ENCODE measurements around the gene EPB41. TPM values are rescaled to one million over a fixed set of nuclear protein-coding genes. Genes with fewer than 3 reads are reported as not detected.
"Not testable (repeated sequence)": the region's sequence is repeated elsewhere in the genome, so short reads cannot be mapped to it uniquely, and the experiment has no call there.

Gene EPB41
- total RNA-seq, 1 donor from 2014 or later, result 37.6 TPM

GRCh38 chr1:28936528-28936927, 22.2 kb downstream of the EPB41 start:
- Histone ChIP-seq H3K9ac (ENCODE audit: low read depth in 1 of 3, low read length in 3 of 3) (no peak overlapping the region), H3K4me3 (ENCODE audit: low read length in 3 of 3) (no peak overlapping the region), H3K4me1 (ENCODE audit: control insufficient read depth in 3 of 3, insufficient read depth in 3 of 3, low read length in 3 of 3) (peaks cover 0 to 4% (median 3%) of the 10 kb centered on the region in 3 donors), H3K9me3 (ENCODE audit: control insufficient read depth in 3 of 3, low read length in 3 of 3) (no peaks in the 10 kb centered on the region), H3K27ac (ENCODE audit: low read depth, low read length) (no peak overlapping the region), H3K27me3 (ENCODE audit: control insufficient read depth in 3 of 3, insufficient read depth in 3 of 3, low read length in 3 of 3) (no peaks in the 10 kb centered on the region), H3K36me3 (ENCODE audit: control insufficient read depth in 3 of 3, insufficient read depth in 3 of 3, low read length in 3 of 3) (no peaks in the 10 kb centered on the region)

- not testable (repeated sequence) for H3K36me3 ChIP-seq (ENCODE audit: control insufficient read depth in 3 of 3, insufficient read depth in 3 of 3, low read length in 3 of 3); H3K4me3 ChIP-seq (ENCODE audit: low read length in 3 of 3); H3K4me1 ChIP-seq (ENCODE audit: control insufficient read depth in 3 of 3, insufficient read depth in 3 of 3, low read length in 3 of 3); H3K27me3 ChIP-seq (ENCODE audit: control insufficient read depth in 3 of 3, insufficient read depth in 3 of 3, low read length in 3 of 3); H3K27ac ChIP-seq (ENCODE audit: low read depth, low read length); H3K9ac ChIP-seq (ENCODE audit: low read depth in 1 of 3, low read length in 3 of 3); H3K9me3 ChIP-seq (ENCODE audit: control insufficient read depth in 3 of 3, low read length in 3 of 3)
Measured at GRCh38 chr1:28943581-28943980, 29.2 kb downstream of the EPB41 start.

- Histone ChIP-seq H3K4me1 (ENCODE audit: control insufficient read depth in 3 of 3, insufficient read depth in 3 of 3, low read length in 3 of 3) (no peaks in the 10 kb centered on the region), H3K36me3 (ENCODE audit: control insufficient read depth in 3 of 3, insufficient read depth in 3 of 3, low read length in 3 of 3) (no peaks in the 10 kb centered on the region), H3K27ac (ENCODE audit: low read depth, low read length) (no peak overlapping the region), H3K9ac (ENCODE audit: low read depth in 1 of 3, low read length in 3 of 3) (no peak overlapping the region), H3K9me3 (ENCODE audit: control insufficient read depth in 3 of 3, low read length in 3 of 3) (no peaks in the 10 kb centered on the region), H3K4me3 (ENCODE audit: low read length in 3 of 3) (no peak overlapping the region), H3K27me3 (ENCODE audit: control insufficient read depth in 3 of 3, insufficient read depth in 3 of 3, low read length in 3 of 3) (no peaks in the 10 kb centered on the region)
Measured at GRCh38 chr1:28950006-28950405, 35.6 kb downstream of the EPB41 start.

GRCh38 chr1:28950449-28950848, 36.1 kb downstream of the EPB41 start:
- H3K9ac ChIP-seq (ENCODE audit: low read depth in 1 of 3, low read length in 3 of 3), result no peak overlapping the region

GRCh38 chr1:28954126-28954726, 39.9 kb downstream of the EPB41 start:
- Histone ChIP-seq H3K4me1 (ENCODE audit: control insufficient read depth in 3 of 3, insufficient read depth in 3 of 3, low read length in 3 of 3) (no peaks in the 10 kb centered on the region), H3K9ac (ENCODE audit: low read depth in 1 of 3, low read length in 3 of 3) (no peak overlapping the region), H3K27me3 (ENCODE audit: control insufficient read depth in 3 of 3, insufficient read depth in 3 of 3, low read length in 3 of 3) (no peaks in the 10 kb centered on the region), H3K27ac (ENCODE audit: low read depth, low read length) (no peak overlapping the region), H3K4me3 (ENCODE audit: low read length in 3 of 3) (no peak overlapping the region), H3K36me3 (ENCODE audit: control insufficient read depth in 3 of 3, insufficient read depth in 3 of 3, low read length in 3 of 3) (no peaks in the 10 kb centered on the region), H3K9me3 (ENCODE audit: control insufficient read depth in 3 of 3, low read length in 3 of 3) (no peaks in the 10 kb centered on the region)

More at GRCh38 chr1:28950449-28950848, 36.1 kb downstream of the EPB41 start:
- H3K36me3 ChIP-seq (ENCODE audit: control insufficient read depth in 3 of 3, insufficient read depth in 3 of 3, low read length in 3 of 3), result no peaks in the 10 kb centered on the region
- no peak overlapping the region for H3K4me3 ChIP-seq (ENCODE audit: low read length in 3 of 3)
- no peaks in the 10 kb centered on the region for H3K4me1 ChIP-seq (ENCODE audit: control insufficient read depth in 3 of 3, insufficient read depth in 3 of 3, low read length in 3 of 3)
- H3K9me3 ChIP-seq (ENCODE audit: control insufficient read depth in 3 of 3, low read length in 3 of 3), result no peaks in the 10 kb centered on the region
- H3K27ac ChIP-seq (ENCODE audit: low read depth, low read length), result no peak overlapping the region
- no peaks in the 10 kb centered on the region for H3K27me3 ChIP-seq (ENCODE audit: control insufficient read depth in 3 of 3, insufficient read depth in 3 of 3, low read length in 3 of 3)

- Histone ChIP-seq H3K9ac (ENCODE audit: low read depth in 1 of 3, low read length in 3 of 3) (no peak overlapping the region), H3K9me3 (ENCODE audit: control insufficient read depth in 3 of 3, low read length in 3 of 3) (no peaks in the 10 kb centered on the region), H3K4me1 (ENCODE audit: control insufficient read depth in 3 of 3, insufficient read depth in 3 of 3, low read length in 3 of 3) (no peaks in the 10 kb centered on the region), H3K4me3 (ENCODE audit: low read length in 3 of 3) (no peak overlapping the region), H3K27me3 (ENCODE audit: control insufficient read depth in 3 of 3, insufficient read depth in 3 of 3, low read length in 3 of 3) (no peaks in the 10 kb centered on the region), H3K27ac (ENCODE audit: low read depth, low read length) (no peak overlapping the region), H3K36me3 (ENCODE audit: control insufficient read depth in 3 of 3, insufficient read depth in 3 of 3, low read length in 3 of 3) (no peaks in the 10 kb centered on the region)
Measured at GRCh38 chr1:28956038-28956464, 41.7 kb downstream of the EPB41 start.

GRCh38 chr1:28962114-28962831, 47.9 kb downstream of the EPB41 start:
- not testable (repeated sequence) for H3K9me3 ChIP-seq (ENCODE audit: control insufficient read depth in 3 of 3, low read length in 3 of 3); H3K4me3 ChIP-seq (ENCODE audit: low read length in 3 of 3); H3K4me1 ChIP-seq (ENCODE audit: control insufficient read depth in 3 of 3, insufficient read depth in 3 of 3, low read length in 3 of 3); H3K27ac ChIP-seq (ENCODE audit: low read depth, low read length); H3K36me3 ChIP-seq (ENCODE audit: control insufficient read depth in 3 of 3, insufficient read depth in 3 of 3, low read length in 3 of 3); H3K27me3 ChIP-seq (ENCODE audit: control insufficient read depth in 3 of 3, insufficient read depth in 3 of 3, low read length in 3 of 3); H3K9ac ChIP-seq (ENCODE audit: low read depth in 1 of 3, low read length in 3 of 3)

GRCh38 chr1:28965271-28965870, 51.0 kb downstream of the EPB41 start:
- Histone ChIP-seq H3K9ac (ENCODE audit: low read depth in 1 of 3, low read length in 3 of 3) (no peak overlapping the region), H3K9me3 (ENCODE audit: control insufficient read depth in 3 of 3, low read length in 3 of 3) (no peaks in the 10 kb centered on the region), H3K27ac (ENCODE audit: low read depth, low read length) (no peak overlapping the region), H3K4me3 (ENCODE audit: low read length in 3 of 3) (no peak overlapping the region), H3K36me3 (ENCODE audit: control insufficient read depth in 3 of 3, insufficient read depth in 3 of 3, low read length in 3 of 3) (no peaks in the 10 kb centered on the region), H3K27me3 (ENCODE audit: control insufficient read depth in 3 of 3, insufficient read depth in 3 of 3, low read length in 3 of 3) (no peaks in the 10 kb centered on the region), H3K4me1 (ENCODE audit: control insufficient read depth in 3 of 3, insufficient read depth in 3 of 3, low read length in 3 of 3) (no peaks in the 10 kb centered on the region)

- H3K4me1 ChIP-seq (ENCODE audit: control insufficient read depth in 3 of 3, insufficient read depth in 3 of 3, low read length in 3 of 3), result no peaks in the 10 kb centered on the region
- H3K27ac ChIP-seq (ENCODE audit: low read depth, low read length), result no peak overlapping the region
- no peak overlapping the region for H3K9ac ChIP-seq (ENCODE audit: low read depth in 1 of 3, low read length in 3 of 3)
- H3K27me3 ChIP-seq (ENCODE audit: control insufficient read depth in 3 of 3, insufficient read depth in 3 of 3, low read length in 3 of 3), result no peaks in the 10 kb centered on the region
- no peak overlapping the region for H3K4me3 ChIP-seq (ENCODE audit: low read length in 3 of 3)
- no peaks in the 10 kb centered on the region for H3K9me3 ChIP-seq (ENCODE audit: control insufficient read depth in 3 of 3, low read length in 3 of 3)
- no peaks in the 10 kb centered on the region for H3K36me3 ChIP-seq (ENCODE audit: control insufficient read depth in 3 of 3, insufficient read depth in 3 of 3, low read length in 3 of 3)
Measured at GRCh38 chr1:28966617-28967016, 52.2 kb downstream of the EPB41 start.

- no peaks in the 10 kb centered on the region for H3K4me1 ChIP-seq (ENCODE audit: control insufficient read depth in 3 of 3, insufficient read depth in 3 of 3, low read length in 3 of 3)
- no peak overlapping the region for H3K27ac ChIP-seq (ENCODE audit: low read depth, low read length)
- no peak overlapping the region for H3K4me3 ChIP-seq (ENCODE audit: low read length in 3 of 3)
- H3K36me3 ChIP-seq (ENCODE audit: control insufficient read depth in 3 of 3, insufficient read depth in 3 of 3, low read length in 3 of 3), result no peaks in the 10 kb centered on the region
- no peaks in the 10 kb centered on the region for H3K27me3 ChIP-seq (ENCODE audit: control insufficient read depth in 3 of 3, insufficient read depth in 3 of 3, low read length in 3 of 3)
- no peaks in the 10 kb centered on the region for H3K9me3 ChIP-seq (ENCODE audit: control insufficient read depth in 3 of 3, low read length in 3 of 3)
- H3K9ac ChIP-seq (ENCODE audit: low read depth in 1 of 3, low read length in 3 of 3), result no peak overlapping the region
Measured at GRCh38 chr1:28971980-28972771, 57.8 kb downstream of the EPB41 start.

Measured in skeletal muscle tissue (tissue), 4 donors.